ENCODE measurements around the gene RAB24.

RAB24 gene

GRCh38 chr5:177271113-177271512 lies 32.4 kb downstream of the RAB24 start:
- peaks cover 75% of the 10 kb centered on the region for H3K36me3 ChIP-seq

GRCh38 chr5:177270653-177271052 lies 32.9 kb downstream of the RAB24 start:
- Histone ChIP-seq H3K36me3 (peaks cover 75% of the 10 kb centered on the region), H3K27me3 (no peaks in the 10 kb centered on the region), H3K9me3 (no peaks in the 10 kb centered on the region), H3K4me1 (no peaks in the 10 kb centered on the region), H3K4me3 (ENCODE audit: low read depth, low read length) (no peak overlapping the region)
- TF ChIP-seq CTCF (IDR thresholded peaks at IDR 0.05; ENCODE audit: low read depth, low read length) = no peak
- no peak for DNase-seq

More at GRCh38 chr5:177271113-177271512, 32.4 kb downstream of the RAB24 start:
- no peaks in the 10 kb centered on the region for H3K4me1 ChIP-seq
- TF ChIP-seq CTCF (IDR thresholded peaks at IDR 0.05; ENCODE audit: low read depth, low read length) = no peak
- no peaks in the 10 kb centered on the region for H3K9me3 ChIP-seq
- H3K4me3 ChIP-seq (ENCODE audit: low read depth, low read length) = no peak overlapping the region
- no peaks in the 10 kb centered on the region for H3K27me3 ChIP-seq
- DNase-seq = no peak

- no peak overlapping the region for H3K4me3 ChIP-seq (ENCODE audit: low read depth, low read length)
- H3K36me3 ChIP-seq = peaks cover 74% of the 10 kb centered on the region
- H3K9me3 ChIP-seq = no peaks in the 10 kb centered on the region
- H3K4me1 ChIP-seq = no peaks in the 10 kb centered on the region
- H3K27me3 ChIP-seq = no peaks in the 10 kb centered on the region
- TF ChIP-seq CTCF (IDR thresholded peaks at IDR 0.05; ENCODE audit: low read depth, low read length) = no peak
- DNase-seq = no peak
These were observed 33.5 kb downstream of the RAB24 start for GRCh38 chr5:177269976-177270375.

- no peak for DNase-seq
- Histone ChIP-seq H3K27me3 (no peaks in the 10 kb centered on the region), H3K9me3 (no peaks in the 10 kb centered on the region), H3K4me3 (ENCODE audit: low read depth, low read length) (no peak overlapping the region), H3K4me1 (no peaks in the 10 kb centered on the region), H3K36me3 (peaks cover 72% of the 10 kb centered on the region)
- TF ChIP-seq CTCF (IDR thresholded peaks at IDR 0.05; ENCODE audit: low read depth, low read length) = no peak
These were observed 34.2 kb downstream of the RAB24 start for GRCh38 chr5:177269232-177269895.

- TF ChIP-seq CTCF (IDR thresholded peaks at IDR 0.05; ENCODE audit: low read depth, low read length) = no peak
- Histone ChIP-seq H3K4me1 (no peaks in the 10 kb centered on the region), H3K27me3 (no peaks in the 10 kb centered on the region), H3K9me3 (no peaks in the 10 kb centered on the region), H3K4me3 (ENCODE audit: low read depth, low read length) (no peak overlapping the region), H3K36me3 (peaks cover 78% of the 10 kb centered on the region)
- DNase-seq = no peak
These were observed 38.1 kb downstream of the RAB24 start for GRCh38 chr5:177265395-177265794.

- Histone ChIP-seq H3K36me3 (peaks cover 72% of the 10 kb centered on the region), H3K27me3 (no peaks in the 10 kb centered on the region), H3K4me3 (ENCODE audit: low read depth, low read length) (no peak overlapping the region), H3K9me3 (no peaks in the 10 kb centered on the region), H3K4me1 (no peaks in the 10 kb centered on the region)
- no peak for DNase-seq
- no peak for TF ChIP-seq CTCF (IDR thresholded peaks at IDR 0.05; ENCODE audit: low read depth, low read length)
These were observed 39.3 kb downstream of the RAB24 start for GRCh38 chr5:177264178-177264577.

Data from BE2C (cell line).